Adrenal gland (tissue), 12 donors: ENCODE data around the gene OPRL1. TPM values are rescaled to one million over a fixed set of nuclear protein-coding genes. Genes with fewer than 3 reads are reported as not detected.

Source experiments
- DNase-seq, 7 donors: peaks; one replicate each; pipeline ENCODE4 v3.0.0-alpha.2; 2019 to 2020
- H3K27ac ChIP-seq, 5 donors: fragments of 200-600 bp; sonication (generic) in 4 of 5; 1 replicate in 3 of 5; 2 replicates in 2 of 5; pipeline versions ENCODE4 v1.5.1 to v1.8.0; 2016 to 2020; ENCODE audit warnings: mild to moderate bottlenecking in 1 of 5
- H3K27me3 ChIP-seq: fragments of 200-600 bp; 2 replicates; pipeline ENCODE4 v1.8.0; 2021
- H3K36me3 ChIP-seq, 2 donors: fragments of 200-600 bp; replicated peaks in 1 of 2; 1 replicate in 1 of 2; 2 replicates in 1 of 2; pipeline versions ENCODE4 v1.5.1 to v1.8.0; 2018 to 2022
- H3K4me1 ChIP-seq, 2 donors: fragments of 200-600 bp; replicated peaks in 1 of 2; 1 replicate in 1 of 2; 2 replicates in 1 of 2; pipeline versions ENCODE4 v1.5.1 to v1.8.0; 2018 to 2021
- H3K4me3 ChIP-seq, 4 donors: fragments of 200-600 bp; sonication (generic) in 3 of 4; one replicate each; pipeline ENCODE4 v1.5.1; 2016 to 2018
- H3K9me3 ChIP-seq, 3 donors: fragments of 200-600 bp; sonication (generic) in 1 of 3; replicated peaks in 1 of 3; 1 replicate in 2 of 3; 2 replicates in 1 of 3; pipeline versions ENCODE4 v1.5.1 to v1.8.0; 2016 to 2021
- CTCF ChIP-seq, 6 experiments: fragments of 450-650 bp in 4 of 6; fragments of 200-600 bp in 2 of 6; sonication (generic) in 1 of 6; IDR thresholded peaks; 1 replicate in 5 of 6; 2 replicates in 1 of 6; pipeline versions ENCODE4 v1.5.1 to v1.8.0; 2016 to 2021; ENCODE audit warnings: antibody characterized with exemption in 6 of 6, mild to moderate bottlenecking in 2 of 6, moderate library complexity in 1 of 6
- POLR2A ChIP-seq, 2 donors: fragments of 450-650 bp; IDR thresholded peaks; one replicate each; pipeline ENCODE4 v1.6.1; 2017; ENCODE audit warnings: antibody characterized with exemption in 2 of 2, mild to moderate bottlenecking in 2 of 2, moderate library complexity in 1 of 2
- WGBS, 4 donors: extraction: QIAGEN DNeasy Blood & Tissue Kit in 2 of 4; methylation state at CpG; one replicate each; pipeline versions ENCODE4 v1.1.5 to v1.1.7; 2013 to 2017; 5-methylcytosine and 5-hydroxymethylcytosine counted together
- intact Hi-C, 2 donors: fragments of 100-400 bp; cut with DNase I; formaldehyde crosslinking; loops; one replicate each; pipeline versions ENCODE4 v1.14.1 to v1.15.0; 2022 to 2023
- polyA plus RNA-seq, 3 donors: library from polyadenylated mRNA; stranded (reverse); fragments of 200-250 nt in 2 of 3; fragments of 350-450 nt in 1 of 3; fragmentation: Illumina TruSeq in 1 of 3; extraction: RNeasy Lipid Tissue Mini Kit (QIAGEN cat#74804) in 1 of 3; gene quantifications; one replicate each; pipeline ENCODE4 v1.2.3, GENCODE V29; 2013 to 2014
- total RNA-seq, 9 donors: library from RNA; depleted of rRNA in 4 of 9; stranded (reverse); fragments of >200 nt in 4 of 9; fragments of 120-200 nt in 1 of 9; fragmentation: NEBNext Ultra II Directional in 1 of 9; extraction: Animal tissue kit (Norgen Biotek cat#: 25700) in 1 of 9; gene quantifications; one replicate each; pipeline versions ENCODE4 v1.1.0 to v1.2.4, GENCODE V29; 2013 to 2023
- donor health status: healthy with polysubstance abuse.
- donor health status: Bipolar disorder and iron deficiency.
- donor health status: DM: yes; HTN: yes; CAD: no.
- donor health status: DM: no; HTN: no; CAD: no.
- donor health status: DM: no; HTN: no; CAD: no.
- donor health status: DM: yes; HTN: yes; CAD: no.

OPRL1 gene
- total and polyA plus RNA-seq, 12 donors = 0.24 to 5.7 (median 2.2) TPM

- Histone ChIP-seq H3K9me3 (no peaks in the 10 kb centered on the region), H3K27ac (peak overlapping the region in 1 of 5 donors; percentile 52), H3K4me1 (peaks cover 0 to 3% of the 10 kb centered on the region in 2 donors), H3K36me3 (no peaks in the 10 kb centered on the region), H3K4me3 (no peak overlapping the region), H3K27me3 (peaks cover 21% of the 10 kb centered on the region)
- intact Hi-C loops = no loop called here
- DNase-seq = no peak
- WGBS, 4 donors = 68 to 81% (median 74%) methylated on average over 4 of the region's 4 CpGs
- TF ChIP-seq CTCF (IDR thresholded peaks at IDR 0.05) = no peak
- TF ChIP-seq POLR2A (IDR thresholded peaks at IDR 0.05) = no peak
Observed at GRCh38 chr20:64100566-64100888, 20.6 kb downstream of the OPRL1 start.

GRCh38 chr20:64100946-64101688 is 21.2 kb downstream of the OPRL1 start:
- H3K4me1 ChIP-seq = peaks cover 0 to 3% of the 10 kb centered on the region in 2 donors
- H3K27ac ChIP-seq = peak overlapping the region in 1 of 5 donors; percentile 64
- DNase-seq = no peak
- H3K27me3 ChIP-seq = peaks cover 21% of the 10 kb centered on the region
- no peak overlapping the region for H3K4me3 ChIP-seq
- TF ChIP-seq POLR2A (IDR thresholded peaks at IDR 0.05) = no peak
- no peak for TF ChIP-seq CTCF (IDR thresholded peaks at IDR 0.05)
- H3K9me3 ChIP-seq = no peaks in the 10 kb centered on the region
- 78 to 89% (median 84%) methylated on average over 6 to 9 of the region's 9 CpGs for WGBS, 4 donors
- intact Hi-C loops = no loop called here
- no peaks in the 10 kb centered on the region for H3K36me3 ChIP-seq

- intact Hi-C loops = no loop called here
- Histone ChIP-seq H3K9me3 (no peaks in the 10 kb centered on the region), H3K4me3 (peak overlapping the region in 1 of 4 donors; percentile 50)
Observed at GRCh38 chr20:64101731-64102621, 22.1 kb downstream of the OPRL1 start.

More at GRCh38 chr20:64101731-64102621, 22.1 kb downstream of the OPRL1 start:
- Histone ChIP-seq H3K36me3 (no peaks in the 10 kb centered on the region), H3K4me1 (peaks cover 0 to 3% of the 10 kb centered on the region in 2 donors), H3K27me3 (peaks cover 21% of the 10 kb centered on the region), H3K27ac (peak overlapping the region in 1 of 5 donors; percentile 64)
- WGBS, 4 donors = 6 to 22% (median 14%) methylated on average over 15 to 62 of the region's 64 CpGs
- TF ChIP-seq POLR2A (IDR thresholded peaks at IDR 0.05) = no peak
- peak; percentile 24 to 62 (median 38) for TF ChIP-seq CTCF (IDR thresholded peaks at IDR 0.05)
- peak in 4 of 7 donors; percentile 13 to 47 (median 44) for DNase-seq
